ENCODE data around the gene CCDC66. TPM values are rescaled to one million over a fixed set of nuclear protein-coding genes. Genes with fewer than 3 reads are reported as not detected.
"Not testable (repeated sequence)": the region's sequence is repeated elsewhere in the genome, so short reads cannot be mapped to it uniquely, and the experiment has no call there.

Gene CCDC66
- total RNA-seq, 4 donors from 2014 or later: 43.5 to 77.9 (median 65.7) TPM

DNA sequence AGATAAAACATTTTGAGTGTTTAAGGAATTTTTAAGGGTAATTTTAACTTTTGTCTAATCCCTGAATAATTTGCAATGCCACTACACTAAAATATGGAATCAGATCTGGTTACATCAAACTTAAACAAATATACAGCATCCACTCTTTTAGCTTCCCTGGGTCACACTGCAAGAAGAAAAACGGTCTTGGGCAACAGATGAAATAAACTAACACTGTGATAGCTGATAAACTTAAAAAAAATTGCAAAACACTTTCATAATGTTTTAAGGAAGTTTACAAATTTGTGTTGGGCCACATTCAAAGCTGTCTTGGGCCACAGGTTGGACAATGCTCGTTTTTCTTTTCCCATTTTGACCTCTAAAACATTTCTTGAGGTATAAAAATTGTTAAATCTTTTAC lies 34.3 kb downstream of the CCDC66 start:
- H3K27ac ChIP-seq: no peak overlapping the region
- no peaks in the 10 kb centered on the region for H3K27me3 ChIP-seq
- DNase-seq: no peak
- no peaks in the 10 kb centered on the region for H3K36me3 ChIP-seq
- H3K4me3 ChIP-seq: no peak overlapping the region
- intact Hi-C loops (cut with DNase I; ENCODE audit: low total_unique reads): no loop called here
- no peak for TF ChIP-seq POLR2A (IDR thresholded peaks at IDR 0.05)
- TF ChIP-seq CTCF (IDR thresholded peaks at IDR 0.05): no peak
- H3K4me1 ChIP-seq: no peaks in the 10 kb centered on the region
- no peaks in the 10 kb centered on the region for H3K9me3 ChIP-seq

DNA sequence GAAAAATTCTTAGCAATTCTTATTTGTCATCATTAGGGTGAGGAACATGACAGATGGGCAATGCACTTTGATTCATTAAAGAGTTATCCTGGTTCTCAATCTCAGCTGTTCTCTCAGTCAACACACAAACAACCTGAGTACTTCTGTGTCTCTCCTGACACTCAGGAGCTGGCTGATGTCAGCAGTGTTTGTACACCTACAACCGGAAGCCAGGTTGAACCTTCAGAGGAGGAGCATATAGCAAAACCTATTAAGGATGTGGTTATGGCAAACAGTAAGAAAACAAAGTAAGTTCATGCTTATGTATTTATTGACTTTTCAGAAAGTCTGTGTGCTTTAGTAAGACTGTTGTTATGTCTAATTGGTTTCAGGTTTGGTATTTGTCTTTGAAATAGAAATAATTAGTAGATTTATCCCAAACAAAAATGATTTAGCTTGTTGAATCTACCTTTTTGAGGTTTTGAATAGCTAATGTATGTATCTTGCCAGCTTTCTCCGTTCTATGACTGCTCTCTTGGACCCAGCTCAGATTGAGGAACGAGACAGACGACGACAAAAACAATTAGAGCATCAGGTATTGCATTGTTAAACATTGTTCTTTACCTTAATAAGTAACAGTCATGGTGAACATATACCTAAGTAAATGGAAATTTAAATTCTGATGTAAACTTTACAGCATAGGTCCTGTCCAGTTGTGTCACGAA lies 36.6 kb downstream of the CCDC66 start:
- no peak for TF ChIP-seq POLR2A (IDR thresholded peaks at IDR 0.05)
- TF ChIP-seq CTCF (IDR thresholded peaks at IDR 0.05): no peak
- Histone ChIP-seq H3K4me3 (no peak overlapping the region), H3K4me1 (no peaks in the 10 kb centered on the region), H3K27ac (no peak overlapping the region), H3K9me3 (no peaks in the 10 kb centered on the region), H3K27me3 (no peaks in the 10 kb centered on the region), H3K36me3 (no peaks in the 10 kb centered on the region)
- intact Hi-C loops (cut with DNase I; ENCODE audit: low total_unique reads): no loop called here
- DNase-seq: no peak

DNA sequence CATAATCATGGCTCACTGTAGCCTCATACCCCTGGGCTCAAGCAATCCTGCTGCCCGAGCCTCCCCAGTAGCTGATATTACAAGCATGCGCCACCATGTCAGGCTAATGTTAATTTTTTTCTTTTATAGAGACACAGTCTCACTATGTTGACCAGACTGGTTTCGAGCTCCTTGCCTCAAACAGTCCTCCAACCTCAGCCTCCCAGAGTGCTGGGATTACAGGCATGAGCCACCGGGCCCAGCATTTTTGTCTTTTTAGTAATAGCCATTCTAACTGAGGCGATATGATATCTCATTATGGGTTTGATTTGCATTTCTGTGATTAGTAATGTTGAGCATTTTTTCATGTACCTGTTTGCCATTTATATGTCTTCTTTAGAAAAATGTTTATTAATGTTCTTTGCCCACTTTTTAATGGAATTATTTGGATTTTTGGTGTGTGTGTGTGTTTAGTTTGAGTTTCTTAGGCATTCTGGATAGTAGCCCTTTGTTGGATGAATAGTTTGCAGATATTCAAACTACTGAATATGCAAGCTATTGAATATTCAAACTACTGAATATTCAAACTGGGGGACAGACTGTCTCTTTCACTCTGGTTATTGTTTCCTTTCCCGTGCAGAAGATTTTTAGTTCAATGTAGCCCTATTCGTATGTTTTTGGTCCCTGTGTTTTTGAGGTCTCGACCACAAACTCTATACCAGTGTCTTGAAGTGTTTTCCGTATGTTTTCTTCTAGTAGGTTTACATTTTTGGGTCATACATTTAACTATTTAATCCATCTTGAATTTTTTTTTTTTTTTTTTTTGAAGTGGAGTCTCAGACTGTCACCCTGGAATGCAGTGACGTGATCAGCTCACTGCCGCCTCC lies 39.2 kb downstream of the CCDC66 start:
- Histone ChIP-seq H3K27me3 (no peaks in the 10 kb centered on the region), H3K36me3 (no peaks in the 10 kb centered on the region), H3K4me1 (no peaks in the 10 kb centered on the region), H3K4me3 (no peak overlapping the region), H3K27ac (no peak overlapping the region), H3K9me3 (no peaks in the 10 kb centered on the region)
- no peak for DNase-seq
- intact Hi-C loops (cut with DNase I; ENCODE audit: low total_unique reads): no loop called here
- no peak for TF ChIP-seq POLR2A (IDR thresholded peaks at IDR 0.05)
- TF ChIP-seq CTCF (IDR thresholded peaks at IDR 0.05): no peak

- intact Hi-C loops (cut with DNase I; ENCODE audit: low total_unique reads): not testable (repeated sequence)
These were observed 51.5 kb downstream of the CCDC66 start for GRCh38 chr3:56608479-56608878.

DNA sequence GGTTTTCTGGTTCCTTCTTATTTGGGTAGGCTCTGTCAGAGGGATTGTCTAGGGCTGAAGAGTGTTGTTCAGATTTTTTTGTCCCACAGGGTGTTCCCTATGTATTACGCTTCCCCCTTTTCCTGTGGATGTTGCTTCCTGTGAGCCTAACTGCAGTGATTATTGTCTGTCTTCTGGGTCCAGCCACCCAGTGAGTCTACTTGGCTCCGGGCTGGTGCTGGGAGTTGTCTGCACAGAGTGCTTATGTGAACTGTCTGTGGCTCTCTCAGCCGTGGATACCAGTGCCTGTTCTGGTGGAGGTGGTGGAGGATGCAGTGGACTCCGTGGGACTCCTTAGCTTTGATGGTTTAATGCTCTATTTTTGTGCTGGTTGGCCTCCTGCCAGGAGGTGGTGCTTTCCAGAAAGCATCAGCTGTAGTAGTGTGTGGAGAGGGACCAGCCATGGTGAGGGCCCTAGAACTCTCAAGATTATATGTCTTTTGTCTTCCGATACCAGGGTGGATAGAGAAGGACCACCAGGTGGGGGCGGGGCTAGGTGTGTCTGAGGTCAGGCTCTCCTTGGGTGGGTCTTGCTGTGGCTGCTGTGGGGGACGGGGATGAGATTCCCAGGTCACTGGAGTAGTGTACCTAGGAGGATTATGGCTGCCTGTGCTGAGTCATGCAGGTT lies 53.8 kb downstream of the CCDC66 start:
- no peak overlapping the region for H3K27ac ChIP-seq
- no peak overlapping the region for H3K4me3 ChIP-seq
- TF ChIP-seq CTCF (IDR thresholded peaks at IDR 0.05) (no peak), POLR2A (IDR thresholded peaks at IDR 0.05) (no peak)
- intact Hi-C loops (cut with DNase I; ENCODE audit: low total_unique reads): no loop called here
- H3K36me3 ChIP-seq: no peaks in the 10 kb centered on the region
- H3K4me1 ChIP-seq: no peaks in the 10 kb centered on the region
- no peaks in the 10 kb centered on the region for H3K27me3 ChIP-seq
- no peak for DNase-seq
- H3K9me3 ChIP-seq: peaks cover 0 to 4% of the 10 kb centered on the region in 2 donors

More at GRCh38 chr3:56608479-56608878, 51.5 kb downstream of the CCDC66 start:
- not testable (repeated sequence) for H3K27me3 ChIP-seq, H3K4me1 ChIP-seq, H3K36me3 ChIP-seq, H3K4me3 ChIP-seq, H3K9me3 ChIP-seq, DNase-seq, H3K27ac ChIP-seq

Data from uterus (tissue), 4 donors.